WI38 (cell line): ENCODE results near the gene TSHZ1.

ENCODE experiments used
- H3K4me3 ChIP-seq: 2 replicates; pipeline ENCODE4 v1.5.1; 2011; ENCODE audit warnings: low read depth, mild to moderate bottlenecking, control low read depth, low read length
- TF ChIP-seq, protein P1 (sequence below): IDR thresholded peaks from 2 replicates; pipeline ENCODE4 v1.5.1; 2012; ENCODE audit warnings: low read depth, mild to moderate bottlenecking, control low read depth, low read length

The TSHZ1 gene

DNA sequence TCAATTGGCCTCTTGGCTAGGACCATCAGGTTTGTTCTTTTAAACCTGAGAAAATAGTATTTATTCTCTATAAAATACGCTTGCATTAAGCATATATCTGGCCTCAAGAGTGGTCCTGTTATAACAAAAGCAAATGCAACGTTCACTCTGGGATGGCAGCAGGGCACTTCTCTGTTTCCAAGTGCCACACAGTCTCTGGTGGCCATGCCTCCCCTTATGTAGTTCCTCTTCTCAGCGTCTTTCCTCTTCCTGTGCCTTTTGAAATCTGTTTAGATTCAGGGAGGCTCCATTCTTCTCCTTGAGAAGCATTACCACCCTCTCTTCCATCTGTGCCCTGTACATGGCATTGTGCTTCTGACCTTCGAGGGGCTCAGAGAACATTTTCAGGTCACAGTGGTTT, 51.9 kb downstream of the TSHZ1 start:
- TF ChIP-seq, protein P1, sequence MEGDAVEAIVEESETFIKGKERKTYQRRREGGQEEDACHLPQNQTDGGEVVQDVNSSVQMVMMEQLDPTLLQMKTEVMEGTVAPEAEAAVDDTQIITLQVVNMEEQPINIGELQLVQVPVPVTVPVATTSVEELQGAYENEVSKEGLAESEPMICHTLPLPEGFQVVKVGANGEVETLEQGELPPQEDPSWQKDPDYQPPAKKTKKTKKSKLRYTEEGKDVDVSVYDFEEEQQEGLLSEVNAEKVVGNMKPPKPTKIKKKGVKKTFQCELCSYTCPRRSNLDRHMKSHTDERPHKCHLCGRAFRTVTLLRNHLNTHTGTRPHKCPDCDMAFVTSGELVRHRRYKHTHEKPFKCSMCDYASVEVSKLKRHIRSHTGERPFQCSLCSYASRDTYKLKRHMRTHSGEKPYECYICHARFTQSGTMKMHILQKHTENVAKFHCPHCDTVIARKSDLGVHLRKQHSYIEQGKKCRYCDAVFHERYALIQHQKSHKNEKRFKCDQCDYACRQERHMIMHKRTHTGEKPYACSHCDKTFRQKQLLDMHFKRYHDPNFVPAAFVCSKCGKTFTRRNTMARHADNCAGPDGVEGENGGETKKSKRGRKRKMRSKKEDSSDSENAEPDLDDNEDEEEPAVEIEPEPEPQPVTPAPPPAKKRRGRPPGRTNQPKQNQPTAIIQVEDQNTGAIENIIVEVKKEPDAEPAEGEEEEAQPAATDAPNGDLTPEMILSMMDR: no peak

DNA sequence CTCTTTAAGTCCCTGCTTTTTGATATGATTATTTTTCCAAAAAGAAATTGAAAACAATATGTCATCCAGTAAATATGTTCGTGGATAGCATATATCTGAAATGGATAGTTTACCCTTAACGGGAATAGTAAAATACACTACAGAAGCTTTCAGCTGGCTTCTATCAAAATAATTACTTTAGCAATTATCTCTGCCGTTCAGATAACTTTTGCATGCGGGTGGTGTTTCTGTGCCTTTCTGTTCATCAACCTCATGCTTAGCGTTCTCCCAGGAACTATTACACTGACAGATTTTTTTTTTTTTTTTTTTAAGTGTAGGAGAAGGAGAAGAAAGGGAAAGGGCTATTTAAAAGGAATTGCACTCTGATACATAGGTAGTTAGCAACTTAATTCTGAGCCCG, 53.6 kb downstream of the TSHZ1 start:
- TF ChIP-seq, protein P1: no peak

More for the DNA sequence above, 51.9 kb downstream of the TSHZ1 start:
- no peak overlapping the region for H3K4me3 ChIP-seq

DNA sequence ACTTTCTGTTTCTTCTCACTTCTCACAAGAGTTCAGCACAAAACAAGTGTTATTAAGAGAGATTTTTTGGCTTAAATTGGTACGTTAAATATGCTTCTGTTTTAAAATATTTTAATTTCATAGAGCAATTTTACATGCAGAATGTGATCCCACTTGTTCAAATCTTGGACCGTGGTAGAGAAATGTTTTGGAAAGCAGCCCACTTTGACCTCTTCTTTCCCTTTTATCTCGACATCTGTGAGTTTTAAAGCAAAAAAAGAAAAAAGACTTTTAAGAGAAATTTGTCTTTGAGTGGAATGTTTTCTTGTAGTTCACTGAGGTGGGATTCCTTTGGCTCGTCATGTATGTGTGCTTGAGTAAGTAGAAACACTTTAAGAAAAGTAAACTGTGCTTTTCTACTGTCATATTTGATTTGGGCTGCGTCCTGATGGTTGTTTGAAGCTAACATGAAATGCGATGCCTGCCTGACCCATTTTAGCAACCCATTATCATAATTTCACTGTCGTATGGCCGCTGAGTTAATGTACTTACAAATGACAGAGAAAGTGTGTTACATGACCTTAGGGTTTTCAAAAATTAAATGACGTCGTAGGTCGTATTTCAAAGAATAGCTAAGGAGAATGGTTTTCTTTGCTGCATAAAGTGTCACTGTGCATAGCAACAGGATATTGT, 54.5 kb downstream of the TSHZ1 start:
- TF ChIP-seq, protein P1: no peak
- no peak overlapping the region for H3K4me3 ChIP-seq

More for the DNA sequence above, 53.6 kb downstream of the TSHZ1 start:
- no peak overlapping the region for H3K4me3 ChIP-seq

DNA sequence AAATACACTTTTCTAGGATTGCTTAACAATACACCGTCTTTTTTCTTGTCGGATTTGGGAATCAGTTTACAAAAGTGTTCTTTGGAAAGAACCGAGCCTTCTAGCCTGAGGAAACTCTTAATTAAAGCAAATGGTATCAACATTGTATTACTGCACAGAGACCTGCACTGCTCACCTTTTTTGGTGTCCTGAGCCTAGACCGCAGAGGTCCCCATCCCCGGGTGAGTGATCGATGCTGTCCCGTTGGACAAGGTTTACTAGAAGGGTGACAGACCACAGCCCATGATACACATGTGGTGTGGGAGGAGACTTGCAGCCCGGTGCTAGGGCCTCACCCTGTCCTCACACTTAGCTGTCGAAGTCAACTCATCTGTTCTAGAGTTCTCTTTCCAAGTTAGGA, 55.3 kb downstream of the TSHZ1 start:
- H3K4me3 ChIP-seq: no peak overlapping the region
- TF ChIP-seq, protein P1: no peak

DNA sequence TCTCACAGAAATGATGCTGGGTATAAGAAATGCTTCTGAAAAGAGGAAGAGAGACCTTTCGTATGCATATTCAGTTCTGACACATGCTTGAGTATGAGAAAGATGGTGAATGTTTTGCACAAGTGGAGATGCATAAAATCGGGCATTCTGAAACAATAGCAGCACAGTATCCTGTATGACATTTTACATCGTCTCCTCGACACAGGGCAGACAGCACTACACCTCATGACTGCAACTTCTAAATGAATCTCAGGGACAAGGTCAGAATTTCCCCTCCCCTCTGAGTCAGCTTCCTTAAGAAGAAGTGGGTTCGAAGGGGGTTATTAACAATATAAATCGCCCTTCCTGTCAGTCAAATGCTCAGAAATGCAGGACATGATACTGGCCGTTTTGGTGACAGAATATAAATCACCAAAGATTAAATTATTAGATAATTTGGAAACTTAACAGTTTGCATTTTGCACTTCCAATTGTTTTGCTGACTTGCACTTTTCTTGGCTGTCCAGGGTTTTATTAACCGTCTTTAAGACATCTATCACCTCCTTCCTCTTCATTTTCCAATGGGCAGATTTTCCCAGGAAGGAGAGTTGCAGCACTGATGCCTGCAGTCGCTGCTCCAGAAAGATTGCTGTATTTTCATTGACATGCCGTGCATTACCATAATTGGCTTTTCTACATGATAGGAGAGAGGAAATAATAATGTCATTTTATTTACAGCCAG, 57.2 kb downstream of the TSHZ1 start:
- no peak overlapping the region for H3K4me3 ChIP-seq
- TF ChIP-seq, protein P1: no peak

DNA sequence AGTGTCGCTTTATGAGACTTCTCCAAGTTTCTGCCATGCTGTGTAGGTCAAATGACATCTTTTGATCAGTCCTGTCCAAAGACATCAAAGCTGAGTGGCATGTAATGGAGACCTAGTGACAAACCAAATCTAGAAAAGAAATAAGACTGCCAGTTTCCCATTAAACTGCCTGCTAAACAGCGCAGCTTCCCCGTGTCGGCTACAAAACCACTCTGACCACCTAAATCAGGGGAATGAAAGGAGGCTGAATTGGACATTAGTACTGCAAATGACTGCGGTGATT, 57.7 kb downstream of the TSHZ1 start:
- TF ChIP-seq, protein P1: no peak
- no peak overlapping the region for H3K4me3 ChIP-seq

DNA sequence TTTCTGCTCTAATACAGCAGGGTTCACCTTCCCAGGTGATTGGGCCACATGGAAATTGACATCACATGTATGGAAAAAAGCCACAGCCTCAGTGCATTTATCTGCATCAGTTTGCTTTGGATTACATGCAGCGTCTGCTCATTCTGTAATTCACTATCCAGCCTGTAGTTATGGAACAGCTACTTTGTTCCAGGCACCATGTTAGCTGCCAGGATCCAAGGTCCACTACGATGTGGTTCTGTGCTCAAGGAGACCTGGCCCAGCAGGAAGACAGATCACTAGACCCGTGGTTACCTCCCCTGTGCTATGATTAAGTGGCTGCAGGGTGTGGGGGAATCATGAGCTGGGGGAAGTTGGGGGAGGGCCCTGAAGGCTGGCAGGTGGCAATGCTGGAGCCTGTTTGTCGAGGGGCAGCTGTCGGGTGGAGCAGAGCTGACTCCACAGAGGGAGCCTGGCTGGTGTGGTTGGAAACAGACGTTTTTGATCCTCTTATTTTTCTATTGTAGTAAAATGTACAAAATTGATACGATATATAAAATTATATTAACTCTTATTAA, 58.6 kb downstream of the TSHZ1 start:
- H3K4me3 ChIP-seq: no peak overlapping the region
- TF ChIP-seq, protein P1: no peak
